IgD-negative memory B cell (primary cell): ENCODE data around the gene LECT2. TPM values are rescaled to one million over a fixed set of nuclear protein-coding genes. Genes with fewer than 3 reads are reported as not detected.
A peak's percentile ranks its signal among the peaks of the same experiment; 100 is the strongest.

Experiments used
- H3K27ac Mint-ChIP-seq, 3 donors: one replicate each; pipeline ENCODE4 v1.8.0; 2020 to 2022; ENCODE audit warnings: mild to moderate bottlenecking in 3 of 3, mixed read lengths in 3 of 3, moderate library complexity in 1 of 3
- H3K27me3 Mint-ChIP-seq: one replicate; pipeline ENCODE4 v1.8.0; 2021; ENCODE audit warnings: mixed read lengths
- H3K36me3 Mint-ChIP-seq: one replicate; pipeline ENCODE4 v1.8.0; 2020; ENCODE audit warnings: mild to moderate bottlenecking, mixed read lengths
- H3K4me1 Mint-ChIP-seq, 3 donors: one replicate each; pipeline ENCODE4 v1.8.0; 2020 to 2022; ENCODE audit warnings: mixed read lengths in 3 of 3, mild to moderate bottlenecking in 1 of 3
- H3K4me3 Mint-ChIP-seq, 4 donors: one replicate each; pipeline ENCODE4 v1.8.0; 2020 to 2022; ENCODE audit warnings: mild to moderate bottlenecking in 4 of 4, mixed read lengths in 4 of 4, moderate library complexity in 3 of 4
- H3K9me3 Mint-ChIP-seq, 3 donors: one replicate each; pipeline ENCODE4 v1.8.0; 2020 to 2021; ENCODE audit warnings: mixed read lengths in 3 of 3, mild to moderate bottlenecking in 1 of 3
- polyA plus RNA-seq: library from polyadenylated mRNA; unstranded; fragments of 300-500 nt; fragmentation: Illumina TruSeq; gene quantifications from one replicate; pipeline ENCODE4 v1.2.3, GENCODE V29; 2021

The LECT2 gene
- polyA plus RNA-seq, 1 donor from 2014 or later, result not detected

GRCh38 chr5:135989686-135990085 is 34.9 kb upstream of the LECT2 start:
- H3K27ac Mint-ChIP-seq, result no peak overlapping the region
- H3K36me3 Mint-ChIP-seq, result no peaks in the 10 kb centered on the region
- H3K27me3 Mint-ChIP-seq, result peaks cover 12% of the 10 kb centered on the region
- H3K9me3 Mint-ChIP-seq, result peaks cover 0 to 1% (median 0%) of the 10 kb centered on the region in 3 donors
- no peak overlapping the region for H3K4me3 Mint-ChIP-seq
- no peaks in the 10 kb centered on the region for H3K4me1 Mint-ChIP-seq

DNA sequence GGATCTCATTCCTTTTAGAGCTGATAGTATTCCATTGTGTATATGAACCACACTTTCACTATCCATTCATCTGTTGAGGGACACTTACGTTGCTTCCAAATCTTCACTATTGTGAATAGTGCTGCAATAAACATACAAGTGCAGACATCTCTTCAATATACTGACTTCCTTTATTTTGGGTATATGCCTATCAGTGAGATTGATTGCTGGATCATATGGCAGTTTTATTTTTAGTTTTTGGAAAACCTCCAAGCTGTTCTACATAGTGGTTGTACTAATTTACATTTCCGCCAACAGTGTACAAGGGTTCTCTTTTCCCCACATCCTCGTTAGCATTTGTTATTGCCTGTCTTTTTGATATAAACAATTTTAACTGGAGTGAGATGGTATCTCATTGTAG is 33.8 kb upstream of the LECT2 start:
- no peaks in the 10 kb centered on the region for H3K36me3 Mint-ChIP-seq
- no peaks in the 10 kb centered on the region for H3K9me3 Mint-ChIP-seq
- H3K27ac Mint-ChIP-seq, result no peak overlapping the region
- H3K27me3 Mint-ChIP-seq, result peaks cover 12% of the 10 kb centered on the region
- no peaks in the 10 kb centered on the region for H3K4me1 Mint-ChIP-seq
- no peak overlapping the region for H3K4me3 Mint-ChIP-seq

- Mint-ChIP-seq H3K36me3 (no peaks in the 10 kb centered on the region), H3K27me3 (peaks cover 9% of the 10 kb centered on the region), H3K4me3 (no peak overlapping the region), H3K4me1 (no peaks in the 10 kb centered on the region), H3K9me3 (no peaks in the 10 kb centered on the region), H3K27ac (no peak overlapping the region)
Observed at GRCh38 chr5:135986891-135987401, 32.2 kb upstream of the LECT2 start.

DNA sequence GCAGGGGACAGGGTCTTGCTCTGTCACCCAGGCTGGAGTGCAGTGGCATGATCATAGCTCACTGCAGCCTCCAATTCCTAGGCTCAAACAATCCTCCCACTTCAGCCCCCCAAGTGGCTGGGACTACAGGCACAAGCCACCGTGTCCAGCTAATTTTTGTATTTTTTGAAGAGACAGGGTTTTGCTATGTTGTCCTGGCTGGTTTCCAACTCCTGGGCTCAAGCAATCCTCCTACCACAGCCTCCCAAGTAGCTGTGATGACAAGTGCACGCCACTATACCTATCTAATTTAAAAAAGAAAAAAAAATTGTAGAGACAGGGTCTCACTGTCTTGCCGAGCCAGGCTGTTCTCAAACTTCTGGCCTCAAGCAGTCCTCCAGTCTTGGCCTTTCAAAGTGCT is 31.6 kb upstream of the LECT2 start:
- Mint-ChIP-seq H3K4me1 (no peaks in the 10 kb centered on the region), H3K27ac (no peak overlapping the region), H3K36me3 (no peaks in the 10 kb centered on the region), H3K4me3 (no peak overlapping the region), H3K9me3 (no peaks in the 10 kb centered on the region), H3K27me3 (peaks cover 9% of the 10 kb centered on the region)

GRCh38 chr5:135985951-135986350 is 31.2 kb upstream of the LECT2 start:
- peaks cover 9% of the 10 kb centered on the region for H3K27me3 Mint-ChIP-seq
- H3K9me3 Mint-ChIP-seq, result no peaks in the 10 kb centered on the region
- no peak overlapping the region for H3K4me3 Mint-ChIP-seq
- H3K36me3 Mint-ChIP-seq, result no peaks in the 10 kb centered on the region
- no peak overlapping the region for H3K27ac Mint-ChIP-seq
- H3K4me1 Mint-ChIP-seq, result no peaks in the 10 kb centered on the region

- Mint-ChIP-seq H3K36me3 (peaks cover 4% of the 10 kb centered on the region), H3K4me3 (no peak overlapping the region), H3K9me3 (peaks cover 0 to 2% (median 0%) of the 10 kb centered on the region in 3 donors), H3K4me1 (no peaks in the 10 kb centered on the region), H3K27me3 (peaks cover 19% of the 10 kb centered on the region), H3K27ac (no peak overlapping the region)
Observed at GRCh38 chr5:135980620-135981019, 25.8 kb upstream of the LECT2 start.

DNA sequence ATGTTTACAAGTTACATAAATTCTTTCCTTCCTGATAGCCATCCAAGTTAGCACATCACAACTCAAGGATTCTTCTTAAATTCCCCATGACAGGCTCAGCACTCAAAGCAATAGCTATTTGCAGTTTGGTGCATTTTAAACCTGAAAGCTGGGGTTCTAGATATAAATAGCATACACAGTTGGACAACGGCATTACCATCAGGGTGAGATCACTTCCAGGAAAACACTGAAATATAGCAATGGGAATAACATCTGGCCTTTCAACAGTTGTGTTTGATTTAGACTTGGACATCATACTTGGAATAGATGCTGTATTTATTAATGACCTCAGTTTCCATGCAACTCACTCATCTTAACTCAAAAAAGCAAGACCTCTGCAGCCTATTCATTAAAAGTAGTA is 24.7 kb upstream of the LECT2 start:
- Mint-ChIP-seq H3K4me1 (no peaks in the 10 kb centered on the region), H3K27me3 (peaks cover 19% of the 10 kb centered on the region), H3K4me3 (no peak overlapping the region), H3K9me3 (peaks cover 0 to 2% (median 0%) of the 10 kb centered on the region in 3 donors), H3K36me3 (peaks cover 4% of the 10 kb centered on the region), H3K27ac (no peak overlapping the region)

DNA sequence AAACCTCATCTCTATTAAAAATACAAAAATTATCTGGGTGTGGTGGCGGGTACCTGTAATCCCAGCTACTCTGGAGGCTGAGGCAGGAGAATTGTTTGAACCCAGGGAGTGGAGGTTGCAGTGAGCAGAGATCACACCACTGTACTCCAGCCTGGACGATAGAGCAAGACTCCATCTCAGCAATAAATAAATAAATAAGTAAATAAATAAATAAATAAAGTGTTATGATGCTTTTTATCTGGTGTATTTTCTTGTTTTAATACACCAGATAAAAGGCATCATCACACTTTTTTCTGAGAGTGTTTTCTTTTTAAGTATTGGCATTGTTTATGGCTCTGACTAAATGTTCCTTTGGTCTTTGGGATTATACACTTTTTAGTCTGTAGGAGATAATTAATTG is 24.2 kb upstream of the LECT2 start:
- Mint-ChIP-seq H3K4me3 (peak overlapping the region in 1 of 4 donors; percentile 31), H3K27me3 (peaks cover 22% of the 10 kb centered on the region), H3K27ac (no peak overlapping the region), H3K9me3 (peaks cover 0 to 2% (median 0%) of the 10 kb centered on the region in 3 donors), H3K4me1 (no peaks in the 10 kb centered on the region), H3K36me3 (peaks cover 4% of the 10 kb centered on the region)

DNA sequence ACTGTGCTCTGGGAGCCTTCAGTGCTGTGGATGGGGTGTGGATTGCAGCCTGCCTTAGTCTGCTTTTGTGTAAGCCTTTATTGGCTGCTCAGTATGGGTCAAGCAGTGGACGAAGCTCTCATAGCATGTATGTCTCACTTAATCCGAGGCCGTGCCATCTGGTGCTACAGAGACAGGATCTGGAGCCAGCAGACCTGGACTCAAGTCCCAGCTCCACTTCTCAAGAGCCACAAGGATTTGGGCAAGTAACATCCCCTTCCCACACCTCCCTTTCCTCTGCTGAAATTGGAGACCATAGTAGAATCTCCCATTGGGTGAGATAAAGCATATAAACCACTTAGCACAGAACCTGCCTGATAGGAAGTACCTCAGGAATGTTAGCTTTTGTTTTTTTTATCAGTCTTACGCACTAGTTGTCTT is 23.4 kb upstream of the LECT2 start:
- Mint-ChIP-seq H3K36me3 (peaks cover 4% of the 10 kb centered on the region), H3K9me3 (peaks cover 0 to 2% (median 0%) of the 10 kb centered on the region in 3 donors), H3K27me3 (peaks cover 22% of the 10 kb centered on the region), H3K4me3 (no peak overlapping the region), H3K4me1 (no peaks in the 10 kb centered on the region), H3K27ac (no peak overlapping the region)

GRCh38 chr5:135977375-135977928 is 22.7 kb upstream of the LECT2 start:
- Mint-ChIP-seq H3K36me3 (peaks cover 4% of the 10 kb centered on the region), H3K27me3 (peaks cover 22% of the 10 kb centered on the region), H3K4me3 (no peak overlapping the region), H3K9me3 (peaks cover 0 to 2% (median 0%) of the 10 kb centered on the region in 3 donors), H3K4me1 (no peaks in the 10 kb centered on the region), H3K27ac (no peak overlapping the region)

DNA sequence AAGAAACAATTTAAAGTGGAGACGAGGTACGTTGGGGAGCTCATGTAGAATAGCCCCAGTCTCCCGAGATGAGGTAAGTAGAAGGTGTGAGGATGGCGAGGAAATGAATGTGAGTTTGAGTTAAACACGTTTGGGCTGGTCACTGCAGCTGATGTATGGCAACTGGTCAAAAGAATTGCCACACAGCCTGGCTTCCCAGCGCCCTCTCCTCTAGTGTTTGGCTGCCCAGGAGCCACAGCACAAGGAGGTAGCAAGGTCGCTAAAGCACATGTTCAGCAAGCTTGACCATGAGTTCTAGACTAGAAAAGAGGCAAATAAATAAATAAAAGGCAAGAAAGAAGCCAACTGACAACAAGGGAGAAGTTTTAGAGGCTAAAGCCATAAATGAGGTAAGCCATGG is 21.4 kb upstream of the LECT2 start:
- Mint-ChIP-seq H3K36me3 (peaks cover 4% of the 10 kb centered on the region), H3K4me1 (no peaks in the 10 kb centered on the region), H3K27me3 (peaks cover 22% of the 10 kb centered on the region), H3K9me3 (peaks cover 0 to 2% (median 0%) of the 10 kb centered on the region in 3 donors), H3K4me3 (no peak overlapping the region), H3K27ac (peak overlapping the region in 1 of 3 donors; percentile 70)

DNA sequence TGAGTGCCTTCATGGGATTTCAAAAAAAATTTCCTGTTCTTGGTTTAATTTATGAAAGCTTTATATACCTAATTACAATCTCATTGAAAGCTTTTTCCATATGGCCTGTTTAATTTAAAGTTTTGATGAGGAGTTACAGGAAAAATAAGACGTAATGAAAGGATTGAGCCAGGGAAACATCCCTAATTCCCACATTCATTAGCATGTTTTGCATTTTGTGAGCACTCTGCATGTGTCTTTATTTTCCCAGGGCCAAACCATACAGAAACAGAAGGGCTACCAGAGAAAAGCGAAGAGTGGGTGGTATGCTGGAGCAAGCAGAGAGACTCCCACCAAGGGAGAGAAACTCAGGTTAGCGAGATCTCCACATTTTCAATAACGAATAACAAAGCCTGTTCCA is 20.3 kb upstream of the LECT2 start:
- no peak overlapping the region for H3K27ac Mint-ChIP-seq
- H3K4me3 Mint-ChIP-seq, result no peak overlapping the region
- peaks cover 7% of the 10 kb centered on the region for H3K36me3 Mint-ChIP-seq
- no peaks in the 10 kb centered on the region for H3K4me1 Mint-ChIP-seq
- H3K9me3 Mint-ChIP-seq, result peaks cover 0 to 6% (median 6%) of the 10 kb centered on the region in 3 donors
- H3K27me3 Mint-ChIP-seq, result peaks cover 22% of the 10 kb centered on the region

DNA sequence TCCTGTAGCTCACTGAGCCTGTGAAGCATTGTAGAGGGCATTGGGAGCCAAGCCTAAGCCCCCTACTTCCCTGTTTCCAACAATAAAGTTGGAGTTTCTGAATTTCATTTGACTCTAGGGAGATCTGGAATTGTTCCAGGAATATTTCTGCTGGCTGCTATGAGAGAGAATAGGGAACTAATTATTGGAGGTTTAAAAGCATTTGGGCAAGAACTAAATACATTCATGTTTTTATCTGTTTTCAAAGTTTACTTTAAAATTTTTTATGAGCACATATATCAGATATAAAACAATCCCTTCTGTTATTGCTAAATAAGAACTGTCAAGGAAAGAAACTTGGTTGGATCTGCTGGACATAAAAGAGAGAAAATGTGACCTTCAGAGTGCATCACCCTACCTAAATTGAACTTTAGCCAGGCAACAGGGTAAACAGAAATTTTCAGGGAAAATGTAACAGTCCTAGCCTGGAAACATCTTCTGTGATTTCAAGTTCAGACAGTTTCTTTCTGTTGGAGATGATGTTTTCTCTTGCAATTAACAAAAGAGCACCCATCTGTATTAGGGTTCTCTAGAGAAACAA is 19.3 kb upstream of the LECT2 start:
- peaks cover 22% of the 10 kb centered on the region for H3K27me3 Mint-ChIP-seq
- H3K36me3 Mint-ChIP-seq, result peaks cover 7% of the 10 kb centered on the region
- no peak overlapping the region for H3K27ac Mint-ChIP-seq
- no peak overlapping the region for H3K4me3 Mint-ChIP-seq
- peaks cover 0 to 6% (median 6%) of the 10 kb centered on the region in 3 donors for H3K9me3 Mint-ChIP-seq
- H3K4me1 Mint-ChIP-seq, result no peaks in the 10 kb centered on the region

DNA sequence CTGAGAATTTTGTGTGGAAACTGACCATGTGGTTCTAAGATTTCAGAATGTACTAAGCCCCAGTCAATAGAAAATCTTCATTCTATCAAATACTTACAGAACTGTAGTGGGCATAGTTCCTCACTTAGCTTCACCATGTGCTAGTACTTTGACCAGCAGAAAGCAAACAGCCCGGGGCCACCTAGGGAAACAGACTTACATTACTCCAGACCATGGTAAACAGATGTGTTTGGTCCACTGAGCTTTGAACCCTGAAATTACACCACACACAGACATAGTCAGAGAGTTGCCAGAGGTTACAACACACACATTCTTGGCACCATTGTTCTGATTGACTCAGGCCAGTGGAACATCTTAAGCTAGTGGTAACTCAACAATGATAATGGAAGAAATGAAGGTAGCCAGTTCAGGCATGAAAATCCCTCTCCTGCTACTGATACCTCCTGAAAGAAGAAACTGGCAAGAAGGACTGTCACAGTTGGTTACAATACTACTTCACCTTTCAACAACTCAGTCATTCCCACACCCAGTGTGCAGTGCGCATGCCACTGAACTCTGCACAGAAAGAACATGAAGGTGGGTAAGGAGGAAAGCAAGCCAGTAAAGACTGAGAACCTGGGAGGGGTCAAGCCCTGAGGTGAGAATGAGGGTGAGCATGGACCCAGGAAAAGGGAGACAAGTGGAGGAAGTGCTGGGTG is 18.7 kb upstream of the LECT2 start:
- peaks cover 3 to 9% (median 6%) of the 10 kb centered on the region in 3 donors for H3K9me3 Mint-ChIP-seq
- no peak overlapping the region for H3K4me3 Mint-ChIP-seq
- peaks cover 7% of the 10 kb centered on the region for H3K36me3 Mint-ChIP-seq
- H3K4me1 Mint-ChIP-seq, result no peaks in the 10 kb centered on the region
- no peak overlapping the region for H3K27ac Mint-ChIP-seq
- peaks cover 22% of the 10 kb centered on the region for H3K27me3 Mint-ChIP-seq

- H3K27me3 Mint-ChIP-seq, result peaks cover 11% of the 10 kb centered on the region
- no peak overlapping the region for H3K4me3 Mint-ChIP-seq
- H3K27ac Mint-ChIP-seq, result no peak overlapping the region
- peaks cover 4 to 14% (median 6%) of the 10 kb centered on the region in 3 donors for H3K9me3 Mint-ChIP-seq
- no peaks in the 10 kb centered on the region for H3K4me1 Mint-ChIP-seq
- H3K36me3 Mint-ChIP-seq, result peaks cover 7% of the 10 kb centered on the region
Observed at GRCh38 chr5:135971701-135972100, 16.9 kb upstream of the LECT2 start.
